ENCODE results near the gene RGCC. TPM values are rescaled to one million over a fixed set of nuclear protein-coding genes. Genes with fewer than 3 reads are reported as not detected.

The RGCC gene
- total and polyA plus RNA-seq, 2 donors (not counting 3 experiments of a cell fraction or from before 2014, with no cell fraction given) = 112 to 138 TPM

GRCh38 chr13:41502673-41503072 is 45.3 kb downstream of the RGCC start:
- Histone ChIP-seq H3K27me3 (ENCODE audit: control insufficient read depth in 2 of 2, insufficient read depth in 2 of 2, low read length in 2 of 2) (peaks cover 2 to 11% of the 10 kb centered on the region in 2 experiments), H3K4me3 (replicated peaks in 1 of 3; ENCODE audit: insufficient read depth in 1 of 3, low read depth in 1 of 3, low read length in 3 of 3) (no peak overlapping the region), H3K9ac (replicated peaks; ENCODE audit: extremely low read depth, insufficient read depth, low read length) (no peak overlapping the region), H4K20me1 (replicated peaks; ENCODE audit: control insufficient read depth, extremely low read depth, insufficient read depth, low read length) (no peaks in the 10 kb centered on the region), H3K4me2 (ENCODE audit: insufficient read depth, low read length) (no peak overlapping the region), H3K79me2 (ENCODE audit: control insufficient read depth, insufficient read depth, low read length) (no peaks in the 10 kb centered on the region), H3K36me3 (ENCODE audit: control insufficient read depth in 2 of 2, extremely low read depth in 1 of 2, insufficient read depth in 2 of 2, low read length in 2 of 2) (no peaks in the 10 kb centered on the region), H3K9me3 (replicated peaks; ENCODE audit: control insufficient read depth, insufficient read depth, low read length) (no peaks in the 10 kb centered on the region), H3K9me1 (replicated peaks; ENCODE audit: control insufficient read depth, extremely low read depth, insufficient read depth, low read length) (no peaks in the 10 kb centered on the region), H2AFZ (ENCODE audit: low read depth, low read length) (no peak overlapping the region), H3K4me1 (ENCODE audit: control insufficient read depth, extremely low read depth, insufficient read depth, low read length) (no peaks in the 10 kb centered on the region), H3K27ac (ENCODE audit: insufficient read depth, low read depth, low read length) (no peak overlapping the region)
- no peak for TF ChIP-seq GATA2 (IDR thresholded peaks at IDR 0.05; ENCODE audit: insufficient read depth, insufficient read length, low read depth, low read length)
- TF ChIP-seq JUN (IDR thresholded peaks at IDR 0.05; ENCODE audit: borderline replicate concordance, insufficient read depth, insufficient read length, low read depth) = no peak
- TF ChIP-seq POLR2AphosphoS5 (IDR thresholded peaks at IDR 0.05; ENCODE audit: insufficient read depth, low read depth, low read length) = no peak
- TF ChIP-seq FOS (IDR thresholded peaks at IDR 0.05; ENCODE audit: borderline replicate concordance, insufficient read depth, low read length) = no peak
- TF ChIP-seq, protein P1, sequence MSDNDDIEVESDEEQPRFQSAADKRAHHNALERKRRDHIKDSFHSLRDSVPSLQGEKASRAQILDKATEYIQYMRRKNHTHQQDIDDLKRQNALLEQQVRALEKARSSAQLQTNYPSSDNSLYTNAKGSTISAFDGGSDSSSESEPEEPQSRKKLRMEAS (IDR thresholded peaks at IDR 0.05; ENCODE audit: insufficient read depth, insufficient read length) = no peak
- no peak for TF ChIP-seq POLR2A (IDR thresholded peaks at IDR 0.05; ENCODE audit: low read depth, low read length)
- intact Hi-C loops (cut with micrococcal nuclease) = no loop called here
- no TSS peak for BruUV-seq (replicated peaks)
- CTCF ChIA-PET = no interaction called here
- POLR2A ChIA-PET = no interaction called here
- dilution Hi-C loops (cut with MboI; ENCODE audit: extremely low pct_ligation_motif_present, low sequenced_read_pairs) = no loop called here
- no peak for DNase-seq (ENCODE audit: low read depth, low spot score)
- no peak for FAIRE-seq

GRCh38 chr13:41503356-41503755 is 46.0 kb downstream of the RGCC start:
- Histone ChIP-seq H3K9me3 (replicated peaks; ENCODE audit: control insufficient read depth, insufficient read depth, low read length) (no peaks in the 10 kb centered on the region), H3K4me1 (ENCODE audit: control insufficient read depth, extremely low read depth, insufficient read depth, low read length) (no peaks in the 10 kb centered on the region)

More at GRCh38 chr13:41503356-41503755, 46.0 kb downstream of the RGCC start:
- intact Hi-C loops (cut with micrococcal nuclease) (no loop called here), dilution Hi-C loops (cut with MboI; ENCODE audit: extremely low pct_ligation_motif_present, low sequenced_read_pairs) (no loop called here)
- no peak overlapping the region for H2AFZ ChIP-seq (ENCODE audit: low read depth, low read length)
- H3K36me3 ChIP-seq (ENCODE audit: control insufficient read depth in 2 of 2, extremely low read depth in 1 of 2, insufficient read depth in 2 of 2, low read length in 2 of 2) = no peaks in the 10 kb centered on the region
- DNase-seq (ENCODE audit: low read depth, low spot score) = no peak
- no peak overlapping the region for H3K27ac ChIP-seq (ENCODE audit: insufficient read depth, low read depth, low read length)
- no peaks in the 10 kb centered on the region for H3K79me2 ChIP-seq (ENCODE audit: control insufficient read depth, insufficient read depth, low read length)
- BruUV-seq (replicated peaks) = no TSS peak
- H3K27me3 ChIP-seq (ENCODE audit: control insufficient read depth in 2 of 2, insufficient read depth in 2 of 2, low read length in 2 of 2) = peaks cover 2 to 11% of the 10 kb centered on the region in 2 experiments
- H3K4me3 ChIP-seq (replicated peaks in 1 of 3; ENCODE audit: insufficient read depth in 1 of 3, low read depth in 1 of 3, low read length in 3 of 3) = no peak overlapping the region
- H3K9ac ChIP-seq (replicated peaks; ENCODE audit: extremely low read depth, insufficient read depth, low read length) = no peak overlapping the region
- ChIA-PET POLR2A (no interaction called here), CTCF (no interaction called here)
- TF ChIP-seq CTCF (IDR thresholded peaks at IDR 0.05; ENCODE audit: extremely low read depth in 1 of 2, insufficient read depth in 1 of 2, low read depth in 1 of 2, low read length in 2 of 2) (no peak), FOS (IDR thresholded peaks at IDR 0.05; ENCODE audit: borderline replicate concordance, insufficient read depth, low read length) (no peak), POLR2A (IDR thresholded peaks at IDR 0.05; ENCODE audit: low read depth, low read length) (no peak), JUN (IDR thresholded peaks at IDR 0.05; ENCODE audit: borderline replicate concordance, insufficient read depth, insufficient read length, low read depth) (no peak), EZH2 (IDR thresholded peaks at IDR 0.05; ENCODE audit: borderline replicate concordance, low read depth, low read length, severe bottlenecking) (no peak), MYC (IDR thresholded peaks at IDR 0.05; ENCODE audit: low read depth, low read length) (no peak), POLR2AphosphoS5 (IDR thresholded peaks at IDR 0.05; ENCODE audit: insufficient read depth, low read depth, low read length) (no peak), GATA2 (IDR thresholded peaks at IDR 0.05; ENCODE audit: insufficient read depth, insufficient read length, low read depth, low read length) (no peak)
- TF ChIP-seq, protein P1 (IDR thresholded peaks at IDR 0.05; ENCODE audit: insufficient read depth, insufficient read length) = no peak
- no peaks in the 10 kb centered on the region for H3K9me1 ChIP-seq (replicated peaks; ENCODE audit: control insufficient read depth, extremely low read depth, insufficient read depth, low read length)
- FAIRE-seq = no peak
- no peak overlapping the region for H3K4me2 ChIP-seq (ENCODE audit: insufficient read depth, low read length)
- H4K20me1 ChIP-seq (replicated peaks; ENCODE audit: control insufficient read depth, extremely low read depth, insufficient read depth, low read length) = no peaks in the 10 kb centered on the region
